Neural crest cell (in vitro differentiated cells): ENCODE data around the gene SRPX. TPM values are rescaled to one million over a fixed set of nuclear protein-coding genes. Genes with fewer than 3 reads are reported as not detected.

Experiments used
- DNase-seq: peaks from one replicate; pipeline ENCODE4 v3.0.0; 2021; ENCODE audit warnings: low read depth, mixed read lengths, low spot score
- H3K27ac Mint-ChIP-seq: one replicate; pipeline ENCODE4 v1.8.0; 2021; ENCODE audit warnings: mild to moderate bottlenecking, mixed read lengths; ENCODE audit not compliant: unreplicated experiment
- H3K27me3 Mint-ChIP-seq: 2 replicates; pipeline ENCODE4 v1.8.0; 2021; ENCODE audit warnings: low read depth, mild to moderate bottlenecking, mixed read lengths
- H3K36me3 Mint-ChIP-seq: 2 replicates; pipeline ENCODE4 v1.8.0; 2021; ENCODE audit warnings: low read depth, mild to moderate bottlenecking, mixed read lengths
- H3K4me1 Mint-ChIP-seq: 2 replicates; pipeline ENCODE4 v1.8.0; 2021; ENCODE audit warnings: mixed read lengths
- H3K4me3 Mint-ChIP-seq: one replicate; pipeline ENCODE4 v1.8.0; 2021; ENCODE audit warnings: mild to moderate bottlenecking, mixed read lengths
- H3K9me3 Mint-ChIP-seq: 2 replicates; pipeline ENCODE4 v1.8.0; 2021; ENCODE audit warnings: mixed read lengths
- total RNA-seq: library from RNA; stranded (reverse); gene quantifications from 2 replicates; pipeline ENCODE4 v1.2.1, GENCODE V29; 2021
- TF ChIP-seq, protein P1 (sequence below): fragments of 200-600 bp; sonication (generic); conservative IDR thresholded peaks from 2 replicates; pipeline ENCODE4 v1.5.0; 2021; ENCODE audit warnings: antibody characterized with exemption, mild to moderate bottlenecking

Gene SRPX
- total RNA-seq, 1 donor from 2014 or later = 3.7 TPM

DNA sequence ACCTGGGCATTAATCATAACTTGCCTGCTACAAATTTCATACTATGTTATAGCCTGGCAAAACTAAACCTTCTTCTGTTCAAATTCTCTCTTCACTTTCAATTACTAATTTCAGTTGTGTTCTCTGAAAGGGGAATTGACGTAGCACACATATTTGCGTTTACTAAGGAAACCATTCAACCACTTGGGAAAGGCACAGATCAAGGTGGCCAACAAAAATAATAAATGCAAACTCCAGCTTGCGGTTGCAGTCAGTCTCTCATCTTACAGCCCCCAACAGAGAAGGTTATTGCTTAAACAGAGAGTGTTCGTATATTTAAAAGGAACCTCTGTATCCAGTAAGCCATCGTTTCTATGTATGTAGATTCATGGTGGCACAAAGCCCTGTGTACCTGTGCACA is 4.0 kb downstream of the SRPX start:
- Mint-ChIP-seq H3K36me3 (no peaks in the 10 kb centered on the region), H3K9me3 (peaks cover 3% of the 10 kb centered on the region), H3K4me1 (peaks cover 3% of the 10 kb centered on the region), H3K4me3 (no peak overlapping the region), H3K27me3 (peaks cover 21% of the 10 kb centered on the region), H3K27ac (no peak overlapping the region)
- no peak for DNase-seq
- TF ChIP-seq, protein P1, sequence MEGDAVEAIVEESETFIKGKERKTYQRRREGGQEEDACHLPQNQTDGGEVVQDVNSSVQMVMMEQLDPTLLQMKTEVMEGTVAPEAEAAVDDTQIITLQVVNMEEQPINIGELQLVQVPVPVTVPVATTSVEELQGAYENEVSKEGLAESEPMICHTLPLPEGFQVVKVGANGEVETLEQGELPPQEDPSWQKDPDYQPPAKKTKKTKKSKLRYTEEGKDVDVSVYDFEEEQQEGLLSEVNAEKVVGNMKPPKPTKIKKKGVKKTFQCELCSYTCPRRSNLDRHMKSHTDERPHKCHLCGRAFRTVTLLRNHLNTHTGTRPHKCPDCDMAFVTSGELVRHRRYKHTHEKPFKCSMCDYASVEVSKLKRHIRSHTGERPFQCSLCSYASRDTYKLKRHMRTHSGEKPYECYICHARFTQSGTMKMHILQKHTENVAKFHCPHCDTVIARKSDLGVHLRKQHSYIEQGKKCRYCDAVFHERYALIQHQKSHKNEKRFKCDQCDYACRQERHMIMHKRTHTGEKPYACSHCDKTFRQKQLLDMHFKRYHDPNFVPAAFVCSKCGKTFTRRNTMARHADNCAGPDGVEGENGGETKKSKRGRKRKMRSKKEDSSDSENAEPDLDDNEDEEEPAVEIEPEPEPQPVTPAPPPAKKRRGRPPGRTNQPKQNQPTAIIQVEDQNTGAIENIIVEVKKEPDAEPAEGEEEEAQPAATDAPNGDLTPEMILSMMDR = no peak

DNA sequence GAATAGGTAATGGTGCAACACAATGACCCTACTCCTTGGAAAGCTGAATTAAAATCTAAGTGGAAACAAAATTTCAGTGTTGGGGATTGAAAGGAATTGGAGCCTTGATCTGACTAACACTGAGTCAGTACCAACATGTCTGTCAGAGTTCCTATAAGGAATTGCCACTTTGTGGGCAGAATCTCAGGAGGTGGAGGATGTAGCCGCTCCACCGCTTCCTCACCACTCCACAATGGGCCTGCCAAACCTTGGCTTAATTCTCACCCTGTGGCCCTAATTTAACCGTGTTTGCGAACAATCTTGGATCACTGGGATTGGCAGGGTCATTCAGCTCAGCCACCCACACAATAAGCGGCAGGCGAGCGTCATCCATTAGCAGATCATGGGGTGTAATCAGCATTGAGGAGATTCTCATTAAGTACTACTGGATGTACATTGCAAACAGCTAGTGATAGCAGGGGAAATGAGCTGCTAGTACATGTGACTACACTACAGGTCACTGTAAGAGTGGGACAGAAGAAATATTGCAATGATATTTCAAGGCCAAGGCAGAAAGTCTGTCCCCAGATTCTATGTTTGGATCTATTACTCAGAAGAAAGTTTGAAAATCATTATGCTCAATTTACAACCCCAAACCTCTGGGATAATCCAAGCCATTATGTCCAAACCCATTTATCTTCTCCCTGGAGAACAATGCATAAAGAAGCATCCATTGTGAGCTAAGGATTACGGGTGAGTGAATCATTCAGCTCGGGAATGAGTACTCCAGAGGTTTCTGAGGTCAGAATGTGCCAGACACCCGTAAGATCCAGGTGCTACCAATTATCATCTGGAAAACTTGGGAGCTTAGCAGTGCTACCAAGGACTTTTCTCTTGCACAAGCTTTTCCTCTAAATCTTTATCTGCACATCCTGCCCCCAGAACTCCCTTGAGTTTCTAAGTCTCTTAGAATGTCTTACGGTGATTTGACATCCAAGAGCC is 5.8 kb downstream of the SRPX start:
- peaks cover 3% of the 10 kb centered on the region for H3K9me3 Mint-ChIP-seq
- H3K36me3 Mint-ChIP-seq = no peaks in the 10 kb centered on the region

DNA sequence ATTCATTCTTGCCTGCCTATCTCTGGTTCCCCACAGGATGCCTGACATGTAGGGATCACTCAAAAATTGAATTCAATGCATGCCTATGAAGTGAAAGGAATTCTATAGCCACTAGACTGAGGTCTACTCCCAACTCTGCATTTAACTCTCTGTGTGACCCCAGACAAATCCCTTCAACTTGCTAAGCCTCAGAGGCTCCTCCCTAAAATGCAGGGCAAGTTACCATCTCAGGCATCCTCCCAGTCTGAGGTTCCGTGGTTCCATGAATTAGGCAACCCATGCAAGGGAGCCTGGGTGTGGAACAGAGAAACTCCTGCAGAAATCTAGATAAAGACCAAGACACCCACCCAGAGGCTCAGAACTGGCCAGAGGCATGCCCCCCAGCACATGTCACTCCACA is 6.6 kb downstream of the SRPX start:
- Mint-ChIP-seq H3K27ac (no peak overlapping the region), H3K4me1 (no peaks in the 10 kb centered on the region), H3K27me3 (peaks cover 6% of the 10 kb centered on the region), H3K4me3 (no peak overlapping the region), H3K36me3 (no peaks in the 10 kb centered on the region), H3K9me3 (peaks cover 5% of the 10 kb centered on the region)
- TF ChIP-seq, protein P1 = no peak
- DNase-seq = no peak

More for the DNA sequence above, 5.8 kb downstream of the SRPX start:
- no peak overlapping the region for H3K27ac Mint-ChIP-seq
- H3K4me1 Mint-ChIP-seq = peaks cover 2% of the 10 kb centered on the region
- TF ChIP-seq, protein P1 = no peak
- H3K27me3 Mint-ChIP-seq = peaks cover 11% of the 10 kb centered on the region
- DNase-seq = no peak
- no peak overlapping the region for H3K4me3 Mint-ChIP-seq

DNA sequence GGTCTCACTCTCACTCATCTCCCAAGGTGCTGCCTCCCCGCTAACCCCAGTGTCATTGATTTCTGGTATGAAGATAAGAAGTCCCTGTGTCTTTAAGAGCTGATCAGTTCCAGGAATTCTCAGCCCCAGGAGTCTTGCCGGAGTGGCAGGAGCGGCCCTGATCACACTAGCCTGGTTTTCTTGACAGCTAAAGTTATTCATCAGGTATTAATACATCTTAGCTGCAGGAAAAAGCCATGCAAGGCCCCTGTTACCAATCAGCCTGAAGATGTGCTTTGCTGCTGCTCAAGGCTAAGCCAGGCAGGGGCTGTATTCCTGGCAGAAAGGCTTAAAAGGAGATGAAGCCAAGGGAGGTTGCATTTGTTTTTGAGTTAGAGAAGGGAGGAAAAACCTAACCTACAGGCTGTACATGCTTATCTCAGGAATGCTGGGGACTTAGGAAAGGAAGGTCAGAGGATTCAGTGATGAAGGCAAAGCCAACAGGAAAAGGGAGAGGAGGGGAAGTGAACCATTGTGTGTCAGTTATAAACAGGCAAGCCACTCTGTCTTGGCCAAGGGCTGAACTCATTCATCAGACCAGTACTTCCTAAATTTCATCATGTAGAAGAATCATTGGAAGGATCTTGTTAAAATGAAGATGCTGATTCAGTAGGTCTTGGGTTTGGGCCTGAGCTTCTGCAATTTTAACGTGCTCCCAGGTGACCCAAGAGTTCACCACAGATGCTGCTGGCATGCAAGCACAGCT is 8.6 kb downstream of the SRPX start:
- Mint-ChIP-seq H3K27me3 (no peaks in the 10 kb centered on the region), H3K27ac (no peak overlapping the region), H3K36me3 (no peaks in the 10 kb centered on the region), H3K9me3 (peaks cover 5% of the 10 kb centered on the region), H3K4me1 (no peaks in the 10 kb centered on the region), H3K4me3 (no peak overlapping the region)
- no peak for DNase-seq
- TF ChIP-seq, protein P1 = no peak

DNA sequence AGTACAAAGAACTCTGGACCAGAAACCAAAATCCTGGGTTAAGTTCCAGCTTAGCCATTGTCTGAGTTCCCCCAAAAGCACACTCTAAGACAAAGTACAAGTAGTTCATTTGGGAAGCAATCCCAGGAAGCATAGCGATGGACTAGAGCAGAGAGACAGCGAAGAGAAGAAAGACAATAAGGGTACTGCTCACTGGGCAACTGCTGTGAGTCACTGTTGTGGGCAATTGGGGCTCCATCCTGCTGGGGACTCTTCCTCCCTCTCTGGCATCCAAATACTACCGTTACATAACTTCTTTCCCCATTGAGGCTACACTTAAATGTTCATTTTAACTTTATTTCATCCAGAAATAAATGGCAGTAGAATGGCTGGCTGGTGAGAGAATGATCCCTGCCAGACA is 14.1 kb downstream of the SRPX start:
- no peaks in the 10 kb centered on the region for H3K4me1 Mint-ChIP-seq
- H3K9me3 Mint-ChIP-seq = peaks cover 2% of the 10 kb centered on the region
- H3K4me3 Mint-ChIP-seq = no peak overlapping the region
- DNase-seq = no peak
- TF ChIP-seq, protein P1 = no peak
- H3K36me3 Mint-ChIP-seq = no peaks in the 10 kb centered on the region
- H3K27ac Mint-ChIP-seq = no peak overlapping the region
- H3K27me3 Mint-ChIP-seq = no peaks in the 10 kb centered on the region
